GM21717 (cell line): ENCODE results near the gene LPCAT1.
"Not testable (repeated sequence)": the region's sequence is repeated elsewhere in the genome, so short reads cannot be mapped to it uniquely, and the experiment has no call there.

Experiments
- ATAC-seq: cut with Tn5 transposase; IDR thresholded peaks from one replicate; pipeline ENCODE4 v1.9.1; 2021; ENCODE audit warnings: mild to moderate bottlenecking, moderate library complexity; ENCODE audit not compliant: unreplicated experiment

Gene LPCAT1

GRCh38 chr5:1481266-1481958 is 42.3 kb downstream of the LPCAT1 start:
- ATAC-seq: no peak

- ATAC-seq: no peak
Measured at GRCh38 chr5:1480806-1481205, 43.0 kb downstream of the LPCAT1 start.

DNA sequence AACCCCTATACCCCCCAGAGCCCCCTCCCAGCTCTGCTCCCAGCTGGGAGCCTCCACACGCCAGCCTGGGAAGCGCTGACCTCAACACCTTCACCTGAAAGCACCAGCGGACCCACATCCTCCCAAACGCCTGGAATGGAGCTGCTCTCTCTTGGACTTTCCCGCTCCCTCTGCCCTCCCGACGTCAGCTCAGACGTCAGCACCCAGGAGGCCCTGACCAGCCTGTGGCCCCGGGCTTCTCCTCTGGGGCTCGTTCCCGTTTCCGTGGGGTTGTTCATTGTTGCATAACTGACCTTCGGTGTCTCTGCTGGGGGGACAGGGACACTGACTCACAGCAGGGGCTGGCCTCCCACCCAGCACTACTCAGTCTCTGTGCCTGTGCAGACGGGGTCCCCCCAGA is 43.5 kb downstream of the LPCAT1 start:
- ATAC-seq: no peak

DNA sequence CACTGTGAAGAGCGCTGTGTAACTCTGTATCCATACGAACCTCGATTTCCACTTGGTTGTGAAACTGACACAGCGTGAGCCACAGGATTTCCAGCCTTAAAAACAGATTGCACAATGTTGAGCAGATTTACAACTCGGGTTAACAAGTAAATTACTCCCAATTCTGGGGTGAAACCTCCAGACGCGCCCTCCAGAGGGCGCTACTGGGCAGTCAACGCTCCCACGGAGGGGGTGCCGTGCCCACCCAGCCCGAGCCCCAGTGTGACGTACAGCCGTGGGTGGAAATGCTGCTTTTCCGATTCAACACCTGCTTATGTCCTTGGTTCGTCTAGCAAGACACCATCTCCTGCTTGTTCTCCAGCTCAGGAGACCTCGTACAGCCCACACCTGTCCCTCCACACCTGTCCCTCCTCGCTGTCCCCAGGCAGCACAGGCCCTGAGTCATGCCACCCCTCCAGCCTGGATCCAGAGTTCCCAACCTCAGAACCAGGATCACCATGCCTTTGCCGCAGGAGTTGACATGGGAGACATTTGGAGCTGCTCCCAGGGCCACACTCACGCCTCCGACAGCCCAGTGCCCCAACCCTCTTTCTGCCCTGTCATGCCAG is 44.1 kb downstream of the LPCAT1 start:
- ATAC-seq: no peak

DNA sequence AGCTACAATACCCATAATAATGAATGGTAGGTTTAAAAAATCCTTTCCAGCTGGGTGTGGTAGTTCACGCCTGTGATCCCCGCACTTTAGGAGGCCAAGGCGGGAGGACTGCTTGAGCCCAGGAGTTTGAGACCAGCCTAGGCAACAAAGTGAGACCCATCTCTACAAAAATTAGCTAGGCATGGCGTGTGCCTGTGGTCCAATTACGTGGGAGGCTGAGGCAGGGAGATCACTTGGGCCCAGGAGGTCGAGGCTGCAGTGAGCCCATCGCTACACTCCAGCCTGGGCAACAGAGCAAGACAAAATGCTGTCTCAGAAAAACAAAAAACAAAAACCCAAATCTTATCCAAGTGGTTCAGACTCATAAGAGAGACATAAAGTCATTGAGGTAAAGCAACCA is 44.7 kb downstream of the LPCAT1 start:
- ATAC-seq: no peak

DNA sequence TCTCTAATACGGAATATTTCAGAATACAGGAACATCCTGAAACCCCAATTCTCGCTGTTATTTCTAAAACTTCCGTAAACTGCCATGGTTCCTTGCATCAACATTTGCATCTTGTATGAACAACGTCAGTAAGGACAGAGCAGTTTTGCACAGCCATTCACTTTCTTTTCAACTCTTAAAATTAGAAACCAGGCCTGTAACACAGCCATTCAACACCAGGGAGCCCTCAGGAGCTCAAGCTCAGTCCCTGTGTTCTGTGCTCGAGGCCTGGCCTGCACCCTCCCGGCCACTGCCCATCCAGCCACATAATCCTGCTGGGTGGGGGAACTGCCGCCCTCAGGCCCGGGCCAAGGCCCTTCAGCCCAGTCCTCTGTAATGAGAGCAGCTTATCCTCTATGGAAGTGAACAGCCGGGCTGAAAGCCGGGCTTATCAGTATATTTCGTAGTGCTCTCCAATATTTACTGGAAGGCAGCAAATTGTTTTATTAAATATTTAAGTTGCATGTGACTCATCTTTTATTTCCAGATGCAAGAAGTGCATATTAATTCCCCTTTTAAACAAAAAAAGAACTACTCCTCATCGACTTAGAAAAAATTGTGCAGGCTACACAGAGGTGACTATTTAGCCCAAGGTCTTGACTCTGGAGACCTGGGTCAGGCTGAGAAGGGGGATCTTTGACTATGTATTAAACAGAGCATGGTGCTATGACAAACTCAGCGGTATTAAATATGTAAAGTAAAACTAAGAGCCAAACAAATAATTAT is 45.3 kb downstream of the LPCAT1 start:
- ATAC-seq: no peak

DNA sequence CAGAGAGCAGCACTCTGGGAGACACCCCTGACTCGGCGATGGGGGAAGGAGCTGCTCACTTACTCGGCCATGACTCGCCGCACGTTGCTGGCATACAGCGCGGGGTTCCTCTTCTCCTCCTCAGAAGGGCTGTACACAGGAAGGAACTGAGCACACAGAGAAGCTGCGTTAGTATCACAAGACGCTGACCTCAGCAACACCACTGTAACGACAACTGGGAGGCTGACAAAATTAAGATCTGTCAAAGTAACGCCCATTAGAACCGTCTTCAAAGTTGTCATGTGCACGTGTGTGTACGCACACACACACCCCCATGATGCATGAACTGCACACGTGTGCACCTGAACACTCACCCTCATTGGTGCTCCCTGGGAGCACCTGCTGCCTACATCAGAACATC is 46.4 kb downstream of the LPCAT1 start:
- ATAC-seq: no peak

- no peak for ATAC-seq
Measured at GRCh38 chr5:1476967-1477310, 46.8 kb downstream of the LPCAT1 start.

- ATAC-seq: no peak
Measured at GRCh38 chr5:1476181-1476966, 47.4 kb downstream of the LPCAT1 start.

DNA sequence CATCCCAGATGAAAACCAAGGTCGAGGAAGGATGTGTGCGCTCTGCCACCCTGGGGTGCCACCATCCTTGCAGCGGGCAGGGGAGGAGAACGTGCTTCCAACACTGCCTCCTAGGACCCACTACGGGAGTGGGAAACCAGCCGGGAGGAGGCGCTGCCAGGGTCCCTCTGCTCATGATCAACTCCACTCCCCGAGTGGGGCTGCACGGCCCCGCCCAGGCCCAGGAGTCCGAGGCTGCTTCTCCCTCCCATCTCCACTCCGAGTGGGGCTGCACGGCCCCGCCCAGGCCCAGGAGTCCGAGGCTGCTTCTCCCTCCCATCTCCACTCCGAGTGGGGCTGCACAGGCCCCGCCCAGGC is 48.2 kb downstream of the LPCAT1 start:
- ATAC-seq: not testable (repeated sequence)

DNA sequence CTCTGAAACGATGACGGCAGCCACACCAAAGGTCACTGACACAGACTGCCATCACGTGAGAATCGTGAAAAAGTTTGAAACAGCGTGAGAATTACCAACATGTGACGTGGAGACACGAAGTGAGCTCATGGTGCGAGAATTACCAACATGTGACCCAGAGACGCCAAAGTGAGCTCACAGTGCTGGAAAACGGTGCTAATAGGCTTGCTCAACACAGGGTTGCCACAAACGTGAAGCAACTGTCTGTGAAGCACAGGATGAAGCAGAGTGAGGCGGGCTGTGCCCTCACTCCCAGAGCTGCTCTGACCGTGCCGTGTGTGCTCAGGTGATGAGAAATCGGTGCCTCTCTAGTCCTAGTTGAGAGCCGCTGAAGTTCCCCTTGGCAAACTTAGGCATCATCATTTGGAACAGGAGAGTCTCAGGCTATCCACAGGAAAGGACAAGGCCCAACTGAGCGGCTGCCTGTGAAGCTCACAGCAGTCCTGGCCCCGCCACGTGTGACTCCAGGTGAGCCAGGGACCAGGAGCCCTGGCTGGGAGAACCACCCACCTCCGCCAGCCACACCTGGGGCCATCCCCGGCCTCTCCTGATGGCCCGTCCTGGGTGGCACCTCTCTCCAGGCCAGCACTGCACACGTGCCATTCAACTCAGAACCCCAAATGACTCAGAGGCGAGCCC is 48.8 kb downstream of the LPCAT1 start:
- no peak for ATAC-seq

DNA sequence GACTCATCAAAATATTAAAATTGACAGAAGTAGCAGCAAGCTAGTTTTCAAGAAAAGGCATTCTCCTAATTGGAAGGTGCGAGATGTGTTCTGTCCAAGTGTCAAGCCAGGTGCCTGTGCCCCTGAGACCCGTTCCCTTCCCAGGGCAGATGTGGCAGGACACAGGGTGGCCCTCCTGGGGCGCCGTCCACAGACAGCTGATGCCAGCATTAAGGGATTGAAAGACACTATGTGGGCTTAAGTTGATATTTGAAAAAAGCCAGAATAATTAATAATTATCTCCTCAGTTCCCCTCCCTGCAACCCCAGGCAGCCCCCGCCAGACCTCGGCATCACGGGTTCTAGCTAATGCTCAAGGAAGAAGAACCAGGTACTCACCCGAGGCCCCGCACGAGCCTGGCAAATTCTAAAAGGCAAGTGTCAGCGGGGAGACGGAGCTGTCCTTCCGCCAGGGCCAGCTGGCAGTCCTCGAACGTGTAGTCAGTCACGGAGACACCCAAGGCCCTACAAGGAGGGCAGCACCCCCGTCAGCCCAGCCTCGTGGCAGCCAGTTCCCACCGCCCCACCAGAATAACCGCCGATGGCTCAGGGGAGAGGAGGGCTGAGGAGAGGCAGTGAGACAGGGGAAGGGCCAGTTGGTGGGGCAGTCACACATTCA is 49.4 kb downstream of the LPCAT1 start:
- ATAC-seq: no peak

DNA sequence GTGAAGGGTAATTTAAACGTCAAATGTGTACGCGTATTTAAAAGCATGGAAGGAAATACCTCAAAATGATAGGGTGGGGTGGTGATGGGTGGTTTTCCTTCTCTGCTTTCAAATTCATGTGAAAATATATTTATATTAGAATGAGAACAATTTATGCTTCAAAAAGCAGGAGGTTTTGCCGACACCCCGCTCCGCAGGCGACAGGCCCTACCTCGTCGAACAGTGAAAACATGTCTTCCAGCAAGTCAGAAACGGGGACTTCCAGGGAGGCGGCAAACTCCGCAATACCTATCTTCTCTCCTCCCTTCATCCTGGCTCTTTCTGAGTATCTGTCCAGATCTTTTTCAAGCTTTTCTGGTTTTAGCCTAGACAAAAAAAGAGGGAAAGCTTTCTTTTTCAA is 50.0 kb downstream of the LPCAT1 start:
- ATAC-seq: no peak

GRCh38 chr5:1472964-1473628 is 50.7 kb downstream of the LPCAT1 start:
- no peak for ATAC-seq

GRCh38 chr5:1471997-1472963 is 51.5 kb downstream of the LPCAT1 start:
- ATAC-seq: no peak

- no peak for ATAC-seq
Measured at GRCh38 chr5:1471240-1471853, 52.4 kb downstream of the LPCAT1 start.

DNA sequence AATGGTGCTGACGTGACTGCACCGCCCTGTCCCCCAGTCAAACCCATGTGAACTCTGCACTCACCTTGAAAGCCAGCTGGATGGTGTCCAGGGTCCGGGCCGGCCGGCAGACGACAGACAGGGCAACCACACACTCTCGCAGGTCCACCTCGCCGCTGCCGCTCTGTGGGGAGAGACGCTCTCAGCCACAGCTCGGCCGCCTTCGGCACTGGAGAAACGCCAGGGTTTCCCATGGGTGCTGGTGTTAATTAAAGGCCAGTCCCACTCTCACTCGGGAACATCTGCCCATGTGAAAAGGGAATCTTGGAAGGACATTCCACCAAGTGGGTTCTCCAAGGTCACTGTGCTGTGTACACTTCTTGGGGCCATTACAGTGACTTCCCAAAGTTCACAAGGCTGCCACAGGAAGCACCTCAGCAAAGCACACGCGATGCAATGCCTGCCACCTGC is 53.0 kb downstream of the LPCAT1 start:
- no peak for ATAC-seq
